ENCODE data around the gene CDC42EP5.

DNA sequence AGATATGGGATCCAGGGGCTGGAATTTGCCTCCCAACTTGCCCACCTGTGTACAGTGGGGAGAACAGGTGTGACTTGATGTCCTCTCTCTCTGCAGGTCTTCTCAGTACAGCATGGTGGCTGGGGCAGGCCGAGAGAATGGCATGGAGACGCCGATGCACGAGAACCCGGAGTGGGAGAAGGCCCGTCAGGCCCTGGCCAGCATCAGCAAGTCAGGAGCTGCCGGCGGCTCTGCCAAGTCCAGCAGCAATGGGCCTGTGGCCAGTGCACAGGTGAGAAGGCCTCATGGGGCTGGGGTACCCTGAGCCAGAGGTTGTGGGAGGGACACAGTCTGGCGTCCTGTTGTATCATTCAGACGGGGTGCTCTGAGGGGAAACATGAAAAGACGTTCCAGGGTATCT is 21.1 kb downstream of the CDC42EP5 start:
- TF ChIP-seq ARNT (IDR thresholded peaks at IDR 0.05), result no peak
- no peak for TF ChIP-seq BHLHE40 (IDR thresholded peaks at IDR 0.05; ENCODE audit: borderline replicate concordance)
- no peak for TF ChIP-seq FOXM1 (IDR thresholded peaks at IDR 0.05; ENCODE audit: borderline replicate concordance)
- TF ChIP-seq L3MBTL2 (conservative IDR thresholded peaks at IDR 0.05), result no peak
- no peak for TF ChIP-seq SUZ12 (IDR thresholded peaks at IDR 0.05)
- no peak for TF ChIP-seq HDGF (IDR thresholded peaks at IDR 0.05; ENCODE audit: borderline replicate concordance)
- TF ChIP-seq ELF4 (IDR thresholded peaks at IDR 0.05), result no peak
- no peak for TF ChIP-seq FOXK2 (IDR thresholded peaks at IDR 0.05)
- TF ChIP-seq FOXA1 (IDR thresholded peaks at IDR 0.05), result no peak
- TF ChIP-seq SP1 (IDR thresholded peaks at IDR 0.05), result no peak

Data from HEK293T (cell line).